ENCODE measurements around the gene KIF5C.
A peak's percentile ranks its signal among the peaks of the same experiment; 100 is the strongest.

Gene KIF5C

DNA sequence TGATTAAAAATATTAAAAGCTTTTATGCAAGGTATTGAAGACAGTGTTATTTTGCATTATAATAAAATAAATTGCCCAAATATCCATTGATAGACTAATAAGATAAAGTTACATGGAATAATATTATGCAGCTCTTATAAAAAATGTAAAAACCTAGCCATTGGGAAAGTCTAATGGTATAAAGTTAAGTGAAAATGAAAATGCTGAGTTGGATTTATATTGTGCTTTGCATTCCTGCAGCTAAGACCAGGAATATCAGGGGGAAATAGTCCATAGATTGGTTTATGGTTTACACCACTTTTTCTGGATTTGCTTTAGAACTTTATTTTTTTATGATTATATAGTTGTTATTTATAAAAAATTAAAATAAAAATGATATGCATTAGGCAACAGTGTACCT lies 117.4 kb downstream of the KIF5C start:
- Histone ChIP-seq H3K4me1 (peaks cover 13% of the 10 kb centered on the region), H3K4me2 (no peak overlapping the region), H3K9me3 (no peaks in the 10 kb centered on the region), H3K4me3 (no peak overlapping the region), H3K27me3 (no peaks in the 10 kb centered on the region), H4K20me1 (no peaks in the 10 kb centered on the region), H3K9ac (no peak overlapping the region), H3K36me3 (peaks cover 4% of the 10 kb centered on the region; the same call in 1 of the 2 replicates), H3K27ac (no peak overlapping the region)
- TF ChIP-seq Cebpa-rat (IDR thresholded peaks at IDR 0.05): no peak

DNA sequence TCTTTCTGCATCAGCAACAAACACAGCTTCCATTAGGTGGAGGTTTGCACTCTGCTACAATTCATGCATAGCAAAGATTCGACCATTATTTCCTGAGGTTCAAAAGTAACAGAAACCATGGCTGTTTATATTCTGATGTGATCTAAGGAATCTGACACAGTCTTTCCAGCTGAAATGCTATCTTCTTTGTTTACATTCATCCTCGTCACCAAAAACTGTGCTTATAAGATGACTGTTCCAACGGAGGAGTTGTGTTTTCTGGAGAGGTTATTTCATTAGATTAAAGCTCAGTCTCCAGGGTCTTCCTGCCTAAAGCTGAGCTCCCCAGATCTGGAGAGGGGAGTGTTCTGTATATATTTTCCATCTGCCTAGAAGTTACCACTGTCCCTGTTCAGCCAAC lies 118.3 kb downstream of the KIF5C start:
- Histone ChIP-seq H3K9ac (no peak overlapping the region), H3K36me3 (peaks cover 4% of the 10 kb centered on the region; the same call in 1 of the 2 replicates), H3K9me3 (no peaks in the 10 kb centered on the region), H3K27me3 (no peaks in the 10 kb centered on the region), H3K4me3 (no peak overlapping the region), H3K27ac (no peak overlapping the region), H3K4me1 (peaks cover 13% of the 10 kb centered on the region), H3K4me2 (peak overlapping the region; percentile 14; the same call in 1 of the 2 replicates), H4K20me1 (no peaks in the 10 kb centered on the region)
- TF ChIP-seq Cebpa-rat (IDR thresholded peaks at IDR 0.05): no peak

DNA sequence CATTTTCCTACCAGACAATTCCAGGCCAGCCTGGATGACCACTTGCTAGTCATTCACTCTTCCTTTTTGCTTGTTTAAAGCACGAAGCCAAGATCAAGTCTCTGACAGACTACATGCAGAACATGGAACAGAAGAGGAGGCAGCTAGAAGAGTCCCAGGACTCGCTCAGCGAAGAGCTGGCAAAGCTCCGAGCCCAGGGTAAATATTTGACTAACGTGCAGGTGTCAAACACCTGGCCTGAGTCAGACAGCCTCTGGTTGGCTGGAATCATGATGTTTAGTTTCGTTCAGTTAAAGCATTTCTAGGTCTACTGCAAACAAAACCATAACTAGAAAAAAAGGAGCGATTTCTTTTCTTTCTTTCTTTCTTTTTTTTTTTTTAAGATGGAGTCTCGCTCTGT lies 119.3 kb downstream of the KIF5C start:
- H3K27ac ChIP-seq: no peak overlapping the region
- H3K4me3 ChIP-seq: no peak overlapping the region
- no peaks in the 10 kb centered on the region for H4K20me1 ChIP-seq
- H3K27me3 ChIP-seq: no peaks in the 10 kb centered on the region
- no peak for TF ChIP-seq Cebpa-rat (IDR thresholded peaks at IDR 0.05)
- no peak overlapping the region for H3K4me2 ChIP-seq
- peaks cover 13% of the 10 kb centered on the region for H3K4me1 ChIP-seq
- no peak overlapping the region for H3K9ac ChIP-seq
- H3K9me3 ChIP-seq: no peaks in the 10 kb centered on the region
- H3K36me3 ChIP-seq: peaks cover 4% of the 10 kb centered on the region; the same call in 1 of the 2 replicates

DNA sequence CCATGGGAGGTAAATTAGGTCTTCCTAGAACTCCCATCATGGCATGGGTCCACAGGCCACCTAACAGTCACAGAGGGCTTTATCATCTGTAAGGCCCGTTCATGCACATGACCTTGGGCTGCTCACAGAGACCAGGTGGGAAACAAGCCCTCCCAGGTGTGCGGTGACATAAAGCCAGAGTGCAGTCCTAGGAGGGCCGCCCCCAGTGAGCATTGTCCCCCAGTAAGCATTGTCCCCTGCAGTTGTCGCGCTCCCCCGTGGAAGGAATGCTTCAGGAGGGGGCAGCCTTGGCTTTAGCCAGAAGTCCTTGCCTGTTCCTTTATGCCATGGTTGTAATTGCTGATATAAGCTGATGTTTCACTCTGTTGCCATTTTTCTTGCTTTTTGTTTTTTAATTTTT lies 121.8 kb downstream of the KIF5C start:
- H3K27ac ChIP-seq: no peak overlapping the region
- peaks cover 8% of the 10 kb centered on the region; the same call in 1 of the 2 replicates for H3K4me1 ChIP-seq
- no peak overlapping the region for H3K4me3 ChIP-seq
- no peaks in the 10 kb centered on the region for H4K20me1 ChIP-seq
- no peaks in the 10 kb centered on the region for H3K9me3 ChIP-seq
- H3K4me2 ChIP-seq: no peak overlapping the region
- no peak for TF ChIP-seq Cebpa-rat (IDR thresholded peaks at IDR 0.05)
- H3K36me3 ChIP-seq: no peaks in the 10 kb centered on the region
- H3K9ac ChIP-seq: no peak overlapping the region
- H3K27me3 ChIP-seq: no peaks in the 10 kb centered on the region

DNA sequence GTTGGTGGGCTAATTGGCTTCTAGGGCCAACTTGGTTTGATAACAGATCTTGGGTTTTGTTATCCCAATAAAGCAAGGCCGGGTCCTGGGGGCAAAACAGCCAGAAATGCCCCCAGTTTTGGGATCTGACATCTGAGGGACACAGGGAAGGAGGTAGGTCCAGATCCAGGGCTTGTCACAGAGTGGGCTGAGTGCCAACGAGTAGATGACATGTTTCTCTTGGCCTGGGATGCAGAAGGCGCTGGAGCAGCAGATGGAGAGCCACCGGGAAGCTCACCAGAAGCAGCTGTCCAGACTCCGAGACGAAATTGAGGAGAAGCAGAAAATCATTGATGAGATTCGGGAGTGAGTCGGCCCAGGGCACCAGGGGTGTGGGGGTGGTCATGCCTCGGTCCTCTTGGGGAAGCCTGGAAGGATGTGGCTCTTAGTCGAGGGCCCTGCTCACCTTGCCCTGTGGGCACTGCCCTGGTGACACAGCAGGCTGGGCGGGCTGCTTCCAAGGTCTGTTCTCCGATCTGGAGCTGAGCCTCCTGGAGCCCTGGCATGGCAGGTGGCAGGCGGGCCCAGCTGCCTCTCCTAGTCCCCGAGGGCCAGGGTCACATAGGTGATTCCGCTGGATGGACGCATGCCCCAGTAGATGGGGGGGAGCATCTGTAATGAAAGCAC lies 123.3 kb downstream of the KIF5C start:
- H3K4me2 ChIP-seq: no peak overlapping the region
- TF ChIP-seq Cebpa-rat (IDR thresholded peaks at IDR 0.05): no peak
- no peaks in the 10 kb centered on the region for H3K27me3 ChIP-seq
- H3K27ac ChIP-seq: no peak overlapping the region
- no peaks in the 10 kb centered on the region for H4K20me1 ChIP-seq
- no peak overlapping the region for H3K4me3 ChIP-seq
- no peaks in the 10 kb centered on the region for H3K9me3 ChIP-seq
- H3K36me3 ChIP-seq: no peaks in the 10 kb centered on the region
- peaks cover 2% of the 10 kb centered on the region; the same call in 1 of the 2 replicates for H3K4me1 ChIP-seq
- H3K9ac ChIP-seq: no peak overlapping the region

DNA sequence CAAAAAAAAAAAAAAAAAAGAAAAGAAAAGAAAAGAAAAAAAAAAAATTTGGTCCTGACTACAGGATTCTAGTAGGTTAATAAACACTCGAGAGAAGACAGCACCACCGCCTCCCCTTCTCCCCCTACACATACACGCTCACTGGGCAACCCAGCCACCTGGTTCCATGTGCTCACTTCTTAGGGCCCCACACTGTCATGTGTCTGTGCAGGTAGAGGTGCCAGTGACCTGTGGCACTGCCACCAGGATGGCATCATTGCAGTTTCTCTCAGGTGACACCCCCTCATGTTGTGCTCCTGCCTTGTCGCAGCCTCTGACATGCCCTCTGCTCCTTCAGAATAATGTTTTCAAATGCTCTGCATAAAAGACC lies 123.8 kb downstream of the KIF5C start:
- Histone ChIP-seq H3K4me1 (no peaks in the 10 kb centered on the region), H3K9me3 (no peaks in the 10 kb centered on the region), H3K9ac (no peak overlapping the region), H3K4me3 (no peak overlapping the region), H4K20me1 (no peaks in the 10 kb centered on the region), H3K27ac (no peak overlapping the region), H3K4me2 (no peak overlapping the region), H3K36me3 (no peaks in the 10 kb centered on the region), H3K27me3 (no peaks in the 10 kb centered on the region)
- TF ChIP-seq Cebpa-rat (IDR thresholded peaks at IDR 0.05): no peak

DNA sequence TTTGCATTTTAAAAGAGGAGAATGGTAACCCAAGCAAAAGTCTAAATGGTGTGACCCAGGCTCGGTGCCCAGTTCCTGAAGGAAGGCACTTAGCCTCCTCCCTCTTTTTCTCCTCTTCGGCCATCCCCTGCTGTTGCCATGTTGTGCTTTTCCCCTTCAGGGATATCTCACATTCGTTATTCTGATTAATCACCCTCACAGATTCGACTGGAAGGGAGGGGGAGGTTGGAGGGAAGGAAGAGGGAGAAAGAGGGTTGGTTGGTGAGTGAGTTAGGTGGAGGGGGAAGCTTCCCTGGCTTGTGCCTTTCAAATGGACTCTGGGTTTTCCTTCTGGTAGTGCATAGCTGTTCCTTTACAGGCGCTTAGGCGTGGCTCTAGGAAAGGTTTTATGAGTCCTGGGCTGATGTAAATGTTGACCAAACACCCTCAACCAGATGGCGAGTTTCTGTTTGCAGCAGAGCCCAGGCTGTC lies 124.5 kb downstream of the KIF5C start:
- H3K4me3 ChIP-seq: no peak overlapping the region
- TF ChIP-seq Cebpa-rat (IDR thresholded peaks at IDR 0.05): no peak
- H3K27ac ChIP-seq: no peak overlapping the region
- no peak overlapping the region for H3K4me2 ChIP-seq
- H4K20me1 ChIP-seq: no peaks in the 10 kb centered on the region
- H3K4me1 ChIP-seq: no peaks in the 10 kb centered on the region
- no peaks in the 10 kb centered on the region for H3K36me3 ChIP-seq
- H3K9ac ChIP-seq: no peak overlapping the region
- H3K9me3 ChIP-seq: no peaks in the 10 kb centered on the region
- no peaks in the 10 kb centered on the region for H3K27me3 ChIP-seq

DNA sequence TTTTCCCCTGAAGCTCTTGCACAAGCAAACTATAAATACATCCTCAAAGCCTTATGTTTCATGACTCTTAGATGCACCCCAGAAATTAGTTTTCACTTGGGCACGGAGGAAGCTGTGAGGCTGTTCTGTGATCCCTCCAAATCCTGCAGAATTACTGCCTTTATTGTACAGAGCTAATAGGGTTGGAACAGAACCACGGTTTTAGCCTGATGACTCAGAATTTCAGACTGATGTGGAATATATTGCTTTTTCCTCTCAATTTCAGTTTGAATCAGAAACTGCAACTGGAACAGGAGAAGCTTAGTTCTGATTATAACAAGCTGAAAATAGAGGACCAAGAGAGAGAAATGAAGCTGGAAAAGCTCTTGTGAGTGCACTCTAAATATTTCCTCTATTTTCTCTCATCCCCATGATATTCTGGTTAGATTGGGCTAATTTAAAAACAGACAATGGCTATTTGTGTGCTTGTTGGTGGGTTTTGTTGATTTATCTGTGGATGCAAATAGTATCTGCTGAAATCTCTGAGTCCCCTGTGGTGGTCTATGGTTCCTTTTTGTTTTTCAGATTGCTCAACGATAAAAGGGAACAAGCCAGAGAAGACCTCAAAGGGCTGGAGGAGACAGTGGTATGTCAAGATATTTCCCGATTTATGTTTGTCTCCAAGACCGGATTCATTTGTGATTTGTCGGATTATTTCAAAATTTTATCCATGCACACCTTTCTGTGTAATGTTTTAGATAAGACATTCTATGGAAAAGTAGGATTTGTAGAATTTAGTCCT lies 125.3 kb downstream of the KIF5C start:
- Histone ChIP-seq H3K9ac (no peak overlapping the region), H4K20me1 (no peaks in the 10 kb centered on the region), H3K4me3 (no peak overlapping the region), H3K27ac (no peak overlapping the region), H3K27me3 (no peaks in the 10 kb centered on the region), H3K9me3 (no peaks in the 10 kb centered on the region), H3K4me1 (no peaks in the 10 kb centered on the region), H3K36me3 (no peaks in the 10 kb centered on the region), H3K4me2 (no peak overlapping the region)
- TF ChIP-seq Cebpa-rat (IDR thresholded peaks at IDR 0.05): no peak

DNA sequence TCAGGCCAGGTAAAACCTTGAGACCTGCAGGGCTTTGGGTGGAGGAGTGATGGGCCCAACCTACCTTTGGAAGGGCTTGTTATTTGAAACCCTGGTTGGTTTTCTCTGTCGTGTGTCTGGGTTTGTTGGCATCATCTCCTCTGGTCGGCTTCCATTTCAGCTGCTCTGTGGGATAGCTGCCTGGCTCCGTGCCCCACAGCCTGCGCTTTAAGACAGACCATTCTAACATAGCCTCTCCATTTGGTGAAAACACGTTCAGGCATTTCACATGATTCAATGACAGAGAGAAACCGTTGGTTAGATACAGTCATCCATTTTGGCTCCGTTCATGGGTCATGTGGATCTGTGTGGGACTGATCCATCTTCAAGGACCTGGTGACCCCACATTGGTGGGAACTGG lies 126.5 kb downstream of the KIF5C start:
- Histone ChIP-seq H3K9me3 (no peaks in the 10 kb centered on the region), H3K4me2 (no peak overlapping the region), H4K20me1 (no peaks in the 10 kb centered on the region), H3K9ac (no peak overlapping the region), H3K4me1 (no peaks in the 10 kb centered on the region), H3K27me3 (no peaks in the 10 kb centered on the region), H3K4me3 (no peak overlapping the region), H3K27ac (no peak overlapping the region), H3K36me3 (no peaks in the 10 kb centered on the region)
- TF ChIP-seq Cebpa-rat (IDR thresholded peaks at IDR 0.05): no peak

DNA sequence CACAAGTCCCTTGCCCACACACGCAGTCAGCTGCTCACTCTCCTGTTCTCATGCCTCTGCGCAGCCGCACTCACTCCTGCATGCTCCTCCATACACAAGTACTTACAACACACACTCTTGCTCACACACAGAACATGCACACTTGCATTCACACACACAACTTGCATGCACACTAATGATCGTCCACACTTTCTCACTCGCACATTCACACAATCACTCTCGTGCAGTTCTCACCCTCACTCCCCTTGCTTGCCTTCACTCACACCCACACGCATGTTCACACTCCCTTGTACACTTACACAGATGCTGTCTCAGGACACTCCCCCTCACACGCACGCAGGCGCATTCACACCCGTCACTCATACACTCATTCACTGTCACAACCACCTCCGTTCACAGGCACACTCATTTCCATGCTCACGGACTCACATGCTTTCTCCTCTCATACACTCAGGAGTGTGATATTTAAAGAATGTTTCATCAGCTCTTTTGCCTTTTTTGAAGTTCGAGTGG lies 127.4 kb downstream of the KIF5C start:
- H3K27me3 ChIP-seq: no peaks in the 10 kb centered on the region
- no peaks in the 10 kb centered on the region for H3K9me3 ChIP-seq
- no peaks in the 10 kb centered on the region for H3K36me3 ChIP-seq
- no peak overlapping the region for H3K4me2 ChIP-seq
- H4K20me1 ChIP-seq: no peaks in the 10 kb centered on the region
- H3K9ac ChIP-seq: no peak overlapping the region
- no peak overlapping the region for H3K27ac ChIP-seq
- no peak overlapping the region for H3K4me3 ChIP-seq
- no peak for TF ChIP-seq Cebpa-rat (IDR thresholded peaks at IDR 0.05)
- no peaks in the 10 kb centered on the region for H3K4me1 ChIP-seq
